GM20000 (cell line): ENCODE measurements around the gene LACTB.

Source experiments
- DNase-seq: peaks from one replicate; pipeline ENCODE4 v3.0.0; 2012; ENCODE audit warnings: low spot score
- TF ChIP-seq, protein P1 (sequence below): IDR thresholded peaks from 2 replicates; pipeline ENCODE4 v1.5.1; 2012; ENCODE audit warnings: mild to moderate bottlenecking, control low read depth; ENCODE audit errors: extremely low read depth, missing control alignments

Gene LACTB

DNA sequence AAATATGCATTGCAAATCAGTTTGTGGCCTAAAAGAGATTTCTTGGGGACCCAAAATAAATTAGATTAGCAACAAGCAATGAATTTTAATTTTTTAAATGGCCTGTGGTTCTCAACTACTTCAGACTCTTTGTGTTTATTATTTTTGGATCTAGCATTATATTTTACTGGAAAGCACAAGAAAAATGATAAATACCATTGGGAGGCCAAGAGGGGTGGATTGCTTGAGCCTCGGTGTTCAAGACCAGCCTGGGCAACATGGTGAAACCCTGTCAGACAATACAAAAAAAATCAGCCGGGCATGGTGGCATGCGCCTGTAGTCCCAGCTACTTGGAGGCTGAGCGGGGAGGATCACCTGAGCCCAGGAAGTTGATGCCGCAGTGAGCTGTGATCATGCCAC is 13.6 kb downstream of the LACTB start:
- DNase-seq = no peak
- TF ChIP-seq, protein P1, sequence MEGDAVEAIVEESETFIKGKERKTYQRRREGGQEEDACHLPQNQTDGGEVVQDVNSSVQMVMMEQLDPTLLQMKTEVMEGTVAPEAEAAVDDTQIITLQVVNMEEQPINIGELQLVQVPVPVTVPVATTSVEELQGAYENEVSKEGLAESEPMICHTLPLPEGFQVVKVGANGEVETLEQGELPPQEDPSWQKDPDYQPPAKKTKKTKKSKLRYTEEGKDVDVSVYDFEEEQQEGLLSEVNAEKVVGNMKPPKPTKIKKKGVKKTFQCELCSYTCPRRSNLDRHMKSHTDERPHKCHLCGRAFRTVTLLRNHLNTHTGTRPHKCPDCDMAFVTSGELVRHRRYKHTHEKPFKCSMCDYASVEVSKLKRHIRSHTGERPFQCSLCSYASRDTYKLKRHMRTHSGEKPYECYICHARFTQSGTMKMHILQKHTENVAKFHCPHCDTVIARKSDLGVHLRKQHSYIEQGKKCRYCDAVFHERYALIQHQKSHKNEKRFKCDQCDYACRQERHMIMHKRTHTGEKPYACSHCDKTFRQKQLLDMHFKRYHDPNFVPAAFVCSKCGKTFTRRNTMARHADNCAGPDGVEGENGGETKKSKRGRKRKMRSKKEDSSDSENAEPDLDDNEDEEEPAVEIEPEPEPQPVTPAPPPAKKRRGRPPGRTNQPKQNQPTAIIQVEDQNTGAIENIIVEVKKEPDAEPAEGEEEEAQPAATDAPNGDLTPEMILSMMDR = no peak

DNA sequence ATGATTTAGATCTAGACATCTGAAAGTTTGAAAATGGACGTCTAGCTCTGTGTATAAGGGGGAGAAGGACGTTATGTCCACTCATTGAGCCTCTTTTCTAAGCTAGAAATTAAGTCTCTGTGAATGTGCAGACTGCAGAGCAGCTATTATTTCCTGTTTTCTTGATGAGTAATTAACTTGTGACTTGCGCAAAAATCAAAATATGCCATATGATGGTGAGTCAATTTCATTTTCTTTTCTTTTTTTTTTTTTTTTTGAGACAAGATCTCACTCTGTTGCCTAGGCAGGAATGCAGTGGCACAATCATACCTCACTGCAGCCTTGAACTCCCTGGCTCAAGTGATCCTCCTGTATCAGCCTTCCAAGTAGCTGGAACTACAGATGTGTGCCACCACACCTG is 14.1 kb downstream of the LACTB start:
- no peak for DNase-seq
- TF ChIP-seq, protein P1 = no peak

DNA sequence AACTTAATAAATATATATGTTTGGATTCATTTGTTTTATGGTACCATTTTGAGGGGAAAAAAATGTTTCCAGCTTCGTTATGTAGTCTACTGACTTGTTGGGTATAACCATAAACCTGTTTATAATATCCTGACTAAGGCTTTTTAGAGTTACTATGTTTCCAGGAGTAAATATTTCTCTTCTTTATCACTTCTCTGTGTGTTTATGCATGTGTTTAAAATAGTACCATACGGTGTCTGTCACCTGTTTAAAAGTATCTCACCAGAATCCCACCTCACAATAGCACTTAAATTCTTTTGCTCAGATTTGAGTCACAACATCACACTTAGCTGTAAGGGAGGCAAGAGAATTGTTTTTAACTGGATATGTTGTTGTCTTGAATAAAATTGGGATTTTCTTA is 15.1 kb downstream of the LACTB start:
- TF ChIP-seq, protein P1 = no peak
- no peak for DNase-seq

DNA sequence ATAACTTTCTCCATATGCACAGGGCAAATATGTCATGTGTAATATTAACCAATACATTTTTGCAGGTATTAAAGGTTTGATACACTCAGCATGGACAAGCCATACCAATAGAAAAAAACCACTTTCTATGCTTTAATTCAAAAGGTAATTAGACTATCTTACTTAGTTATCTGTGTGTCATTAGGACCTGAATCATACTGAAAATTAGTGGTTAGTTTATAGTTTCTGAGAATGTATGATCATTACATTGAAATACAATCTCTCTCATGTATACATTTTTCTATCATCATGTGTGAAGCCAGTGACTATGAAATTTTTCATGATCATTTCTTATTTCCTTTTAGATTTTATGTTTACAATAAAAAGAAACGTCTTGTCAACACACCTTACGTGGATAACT is 19.3 kb downstream of the LACTB start:
- TF ChIP-seq, protein P1 = no peak
- no peak for DNase-seq

DNA sequence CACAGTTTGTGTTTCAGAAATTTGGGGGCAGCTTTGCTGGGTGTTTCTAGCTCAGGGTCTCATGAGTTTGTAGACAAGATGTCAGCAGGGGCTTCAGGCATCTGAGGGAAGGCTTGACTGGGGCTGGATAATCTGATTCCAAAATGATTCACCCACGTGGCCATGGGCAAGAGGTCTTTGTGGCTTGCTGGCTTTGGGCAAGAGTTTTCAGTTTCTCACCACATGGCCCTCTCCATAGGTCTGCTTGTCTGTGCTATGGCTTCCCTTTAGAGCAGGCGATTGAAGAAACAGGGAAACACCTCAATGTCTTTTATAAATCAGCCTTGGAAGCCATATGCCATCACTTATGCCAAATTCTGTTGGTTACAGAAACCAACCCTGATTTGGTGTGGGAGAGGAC is 23.8 kb downstream of the LACTB start:
- DNase-seq = no peak
- TF ChIP-seq, protein P1 = no peak

DNA sequence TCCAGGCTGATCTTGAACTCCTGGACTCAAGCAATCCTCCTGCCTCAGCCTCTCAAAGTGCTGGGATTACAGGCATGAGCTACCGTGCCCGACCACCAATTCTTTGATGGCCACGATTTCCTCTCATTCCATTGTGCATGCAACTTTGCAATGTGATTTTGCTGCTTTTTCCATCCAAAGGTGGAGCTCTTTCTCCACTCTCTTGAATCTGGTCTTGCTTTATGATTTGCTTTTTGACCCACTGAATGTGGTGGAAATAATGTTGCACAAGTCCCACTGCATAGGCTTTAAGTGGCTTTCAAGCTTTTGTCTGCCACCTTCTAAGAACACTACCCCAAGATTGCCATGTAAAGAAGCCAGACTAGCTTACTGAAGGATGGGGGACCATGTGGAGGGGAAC is 25.0 kb downstream of the LACTB start:
- no peak for DNase-seq

DNA sequence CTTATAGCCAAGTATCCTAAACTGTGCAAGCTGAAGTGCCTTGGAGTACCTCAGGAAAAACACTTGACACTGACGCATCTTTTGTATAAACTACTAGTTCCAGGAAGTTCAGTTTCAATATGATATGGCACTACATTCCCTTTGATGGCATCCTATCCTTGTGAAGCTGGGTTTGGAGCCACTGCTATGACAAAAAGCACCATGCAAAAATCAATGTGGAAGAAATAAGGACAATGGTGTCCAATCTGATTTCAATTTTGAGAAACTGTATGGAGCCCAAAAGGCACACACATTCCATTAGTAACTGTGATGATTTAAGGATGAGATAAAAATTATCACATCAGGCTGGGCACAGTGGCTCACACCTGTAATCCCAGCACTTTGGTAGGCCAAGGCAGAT is 30.0 kb downstream of the LACTB start:
- TF ChIP-seq, protein P1 = no peak
- no peak for DNase-seq

More for the DNA sequence above, 25.0 kb downstream of the LACTB start:
- TF ChIP-seq, protein P1 = no peak
